ENCODE results near the gene DLGAP3.

DLGAP3 gene

GRCh38 chr1:34928066-34928696, 1.3 kb downstream of the DLGAP3 start:
- no peak for DNase-seq

- DNase-seq, result no peak
These were observed 2.1 kb downstream of the DLGAP3 start for GRCh38 chr1:34927316-34927715.

GRCh38 chr1:34926894-34927293, 2.6 kb downstream of the DLGAP3 start:
- DNase-seq, result no peak

- no peak for DNase-seq
These were observed 3.3 kb downstream of the DLGAP3 start for GRCh38 chr1:34926156-34926555.

GRCh38 chr1:34925730-34926129, 3.7 kb downstream of the DLGAP3 start:
- DNase-seq, result no peak

GRCh38 chr1:34924759-34925555, 4.5 kb downstream of the DLGAP3 start:
- DNase-seq, result peak; percentile 31

GRCh38 chr1:34923490-34923889, 6.0 kb downstream of the DLGAP3 start:
- no peak for DNase-seq

GRCh38 chr1:34918977-34919561, 10.4 kb downstream of the DLGAP3 start:
- DNase-seq, result no peak

- DNase-seq, result no peak
These were observed 11.0 kb downstream of the DLGAP3 start for GRCh38 chr1:34918386-34918976.

- no peak for DNase-seq
These were observed 12.4 kb downstream of the DLGAP3 start for GRCh38 chr1:34917017-34917416.

GRCh38 chr1:34916104-34916503, 13.3 kb downstream of the DLGAP3 start:
- no peak for DNase-seq

- DNase-seq, result no peak
These were observed 13.9 kb downstream of the DLGAP3 start for GRCh38 chr1:34915521-34915920.

GRCh38 chr1:34914958-34915357, 14.5 kb downstream of the DLGAP3 start:
- DNase-seq, result no peak

GRCh38 chr1:34911465-34911864, 18.0 kb downstream of the DLGAP3 start:
- no peak for DNase-seq

GRCh38 chr1:34910425-34910824, 19.0 kb downstream of the DLGAP3 start:
- no peak for DNase-seq

GRCh38 chr1:34908369-34908768, 21.1 kb downstream of the DLGAP3 start:
- no peak for DNase-seq

GRCh38 chr1:34907487-34908090, 21.9 kb downstream of the DLGAP3 start:
- no peak for DNase-seq

- no peak for DNase-seq
These were observed 22.7 kb downstream of the DLGAP3 start for GRCh38 chr1:34906756-34907155.

GRCh38 chr1:34906222-34906621, 23.2 kb downstream of the DLGAP3 start:
- DNase-seq, result no peak

- no peak for DNase-seq
These were observed 24.4 kb downstream of the DLGAP3 start for GRCh38 chr1:34905098-34905459.

- no peak for DNase-seq
These were observed 25.0 kb downstream of the DLGAP3 start for GRCh38 chr1:34904236-34905097.

GRCh38 chr1:34901919-34902318, 27.5 kb downstream of the DLGAP3 start:
- no peak for DNase-seq

Data from amniotic stem cell (primary cell).